ENCODE data around the gene MSANTD1. TPM values are rescaled to one million over a fixed set of nuclear protein-coding genes. Genes with fewer than 3 reads are reported as not detected.

Gene MSANTD1
- total and polyA plus RNA-seq, 9 donors: 0.15 to 1.4 (median 0.87) TPM

DNA sequence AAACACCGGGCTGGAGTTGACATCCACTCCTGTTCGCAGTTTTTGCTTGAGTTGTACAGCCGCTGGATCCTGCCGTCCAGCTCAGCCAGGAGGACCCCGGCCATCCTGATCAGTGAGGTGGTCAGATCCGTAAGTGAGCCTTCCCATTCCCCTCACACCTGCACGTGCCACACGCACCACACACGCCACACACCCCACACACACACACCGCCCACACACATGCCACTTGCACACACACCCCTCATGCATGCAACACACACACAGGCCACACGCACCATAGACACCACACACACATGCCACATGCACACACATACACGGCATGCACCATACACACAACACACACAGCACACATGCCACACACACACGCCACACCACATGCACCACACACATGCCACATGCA lies 20.1 kb upstream of the MSANTD1 start:
- peak in 2 of 5 donors; percentile 6 to 14 for DNase-seq
- Histone ChIP-seq H3K4me3 (no peak overlapping the region), H3K27me3 (no peaks in the 10 kb centered on the region), H3K4me1 (ENCODE audit: insufficient read depth) (no peaks in the 10 kb centered on the region), H3K27ac (no peak overlapping the region), H3K9me3 (no peaks in the 10 kb centered on the region), H3K36me3 (no peaks in the 10 kb centered on the region)
- TF ChIP-seq EP300 (IDR thresholded peaks at IDR 0.05) (no peak), POLR2A (IDR thresholded peaks at IDR 0.05) (no peak)
- TF ChIP-seq, protein P1, sequence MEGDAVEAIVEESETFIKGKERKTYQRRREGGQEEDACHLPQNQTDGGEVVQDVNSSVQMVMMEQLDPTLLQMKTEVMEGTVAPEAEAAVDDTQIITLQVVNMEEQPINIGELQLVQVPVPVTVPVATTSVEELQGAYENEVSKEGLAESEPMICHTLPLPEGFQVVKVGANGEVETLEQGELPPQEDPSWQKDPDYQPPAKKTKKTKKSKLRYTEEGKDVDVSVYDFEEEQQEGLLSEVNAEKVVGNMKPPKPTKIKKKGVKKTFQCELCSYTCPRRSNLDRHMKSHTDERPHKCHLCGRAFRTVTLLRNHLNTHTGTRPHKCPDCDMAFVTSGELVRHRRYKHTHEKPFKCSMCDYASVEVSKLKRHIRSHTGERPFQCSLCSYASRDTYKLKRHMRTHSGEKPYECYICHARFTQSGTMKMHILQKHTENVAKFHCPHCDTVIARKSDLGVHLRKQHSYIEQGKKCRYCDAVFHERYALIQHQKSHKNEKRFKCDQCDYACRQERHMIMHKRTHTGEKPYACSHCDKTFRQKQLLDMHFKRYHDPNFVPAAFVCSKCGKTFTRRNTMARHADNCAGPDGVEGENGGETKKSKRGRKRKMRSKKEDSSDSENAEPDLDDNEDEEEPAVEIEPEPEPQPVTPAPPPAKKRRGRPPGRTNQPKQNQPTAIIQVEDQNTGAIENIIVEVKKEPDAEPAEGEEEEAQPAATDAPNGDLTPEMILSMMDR (IDR thresholded peaks at IDR 0.05): no peak
- WGBS, 3 donors: 94 to 96% (median 95%) methylated on average over 13 of the region's 13 CpGs
- intact Hi-C loops (cut with DNase I): no loop called here

DNA sequence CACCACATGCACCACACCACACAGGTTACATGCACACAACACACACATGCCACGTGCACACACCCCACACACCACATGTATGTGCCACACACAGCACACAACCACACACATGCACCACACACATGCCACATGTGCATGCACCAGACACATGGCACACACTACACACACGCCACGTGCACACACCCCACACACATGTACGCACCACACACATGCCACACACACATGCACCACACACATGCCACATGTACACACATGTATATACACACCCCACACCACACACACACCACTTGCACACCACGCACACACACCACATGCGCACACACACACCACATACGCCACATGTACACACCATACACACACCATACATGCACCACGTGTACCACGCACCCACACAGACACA lies 19.6 kb upstream of the MSANTD1 start:
- intact Hi-C loops (cut with DNase I): no loop called here
- TF ChIP-seq POLR2A (IDR thresholded peaks at IDR 0.05): no peak
- TF ChIP-seq EP300 (IDR thresholded peaks at IDR 0.05): no peak
- TF ChIP-seq, protein P1 (IDR thresholded peaks at IDR 0.05): no peak
- H3K9me3 ChIP-seq: no peaks in the 10 kb centered on the region
- no peaks in the 10 kb centered on the region for H3K27me3 ChIP-seq
- H3K4me1 ChIP-seq (ENCODE audit: insufficient read depth): no peaks in the 10 kb centered on the region
- H3K4me3 ChIP-seq: no peak overlapping the region
- H3K36me3 ChIP-seq: no peaks in the 10 kb centered on the region
- no peak overlapping the region for H3K27ac ChIP-seq
- 96 to 97% (median 96%) methylated on average over 9 of the region's 9 CpGs for WGBS, 3 donors
- DNase-seq: peak in 2 of 5 donors; percentile 9 to 21

DNA sequence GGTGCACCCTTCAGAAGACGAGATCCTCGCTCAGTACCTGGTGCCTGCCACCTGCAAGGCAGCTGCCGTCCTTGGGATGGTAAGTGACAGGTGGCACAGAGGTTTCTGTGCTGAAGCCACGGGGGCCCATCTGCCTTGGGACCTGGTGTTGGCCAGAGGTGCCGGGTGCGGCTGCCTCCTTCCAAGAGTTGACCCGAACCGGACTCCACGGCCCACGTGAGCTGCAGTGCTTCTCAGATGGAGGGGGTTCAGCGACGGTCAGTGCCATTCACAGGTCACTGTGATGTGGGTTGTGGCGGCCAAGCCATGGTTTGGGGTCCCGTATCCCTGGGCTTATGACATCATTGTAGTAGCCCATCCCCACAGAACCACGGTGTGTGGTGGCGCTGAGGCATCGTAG lies 19.0 kb upstream of the MSANTD1 start:
- WGBS, 3 donors: 93 to 98% (median 96%) methylated on average over 16 to 17 of the region's 17 CpGs
- DNase-seq: peak in 2 of 5 donors; percentile 4 to 21
- H3K36me3 ChIP-seq: no peaks in the 10 kb centered on the region

DNA sequence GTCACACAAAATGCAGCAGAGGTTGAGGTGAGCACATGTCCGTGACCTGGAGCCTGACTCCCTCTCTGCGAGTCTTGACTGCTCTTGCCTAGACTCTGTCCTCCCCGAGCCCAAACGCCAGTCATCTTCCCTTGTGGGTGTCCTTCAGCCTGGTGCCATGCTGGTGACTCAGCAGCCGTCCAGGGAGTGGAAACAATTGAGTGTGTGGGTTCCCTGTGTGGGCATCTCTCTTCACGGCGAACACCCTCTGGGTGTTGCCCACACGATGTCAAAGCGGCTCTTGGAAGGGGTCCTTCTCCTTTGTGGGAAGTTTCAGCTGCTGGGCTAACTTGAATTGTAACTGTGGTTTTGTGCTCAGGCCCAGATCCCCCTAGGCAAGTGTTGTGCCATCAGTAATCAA lies 17.5 kb upstream of the MSANTD1 start:
- 85 to 91% (median 88%) methylated on average over 9 of the region's 9 CpGs for WGBS, 3 donors
- Histone ChIP-seq H3K27me3 (no peaks in the 10 kb centered on the region), H3K9me3 (no peaks in the 10 kb centered on the region), H3K4me1 (ENCODE audit: insufficient read depth) (no peaks in the 10 kb centered on the region), H3K36me3 (no peaks in the 10 kb centered on the region), H3K4me3 (no peak overlapping the region), H3K27ac (no peak overlapping the region)
- no peak for TF ChIP-seq EP300 (IDR thresholded peaks at IDR 0.05)
- TF ChIP-seq, protein P1 (IDR thresholded peaks at IDR 0.05): no peak
- no peak for TF ChIP-seq POLR2A (IDR thresholded peaks at IDR 0.05)
- DNase-seq: no peak
- intact Hi-C loops (cut with DNase I): no loop called here

More for the DNA sequence above, 19.0 kb upstream of the MSANTD1 start:
- TF ChIP-seq, protein P1 (IDR thresholded peaks at IDR 0.05): no peak
- TF ChIP-seq EP300 (IDR thresholded peaks at IDR 0.05): no peak
- no peak for TF ChIP-seq POLR2A (IDR thresholded peaks at IDR 0.05)
- Histone ChIP-seq H3K4me3 (no peak overlapping the region), H3K9me3 (no peaks in the 10 kb centered on the region), H3K4me1 (ENCODE audit: insufficient read depth) (no peaks in the 10 kb centered on the region), H3K27ac (no peak overlapping the region), H3K27me3 (no peaks in the 10 kb centered on the region)
- intact Hi-C loops (cut with DNase I): no loop called here

Data from ovary (tissue), 9 donors.